NB4 (cell line): ENCODE results near the gene EIF3F.

Experiments used
- CTCF ChIP-seq: IDR thresholded peaks from one replicate; pipeline ENCODE4 v1.5.1; 2012; ENCODE audit warnings: low read depth, low read length
- MAX ChIP-seq: IDR thresholded peaks from 2 replicates; pipeline ENCODE4 v1.6.1; 2011; ENCODE audit warnings: low read depth, low read length
- MYC ChIP-seq: IDR thresholded peaks from 2 replicates; pipeline ENCODE4 v1.6.1; 2011; ENCODE audit warnings: low read depth, low read length
- POLR2A ChIP-seq: IDR thresholded peaks from 2 replicates; pipeline ENCODE4 v1.6.1; 2011; ENCODE audit warnings: mild to moderate bottlenecking; ENCODE audit not compliant: insufficient read length; ENCODE audit errors: extremely low read depth

- TF ChIP-seq POLR2A: no peak
- TF ChIP-seq CTCF: no peak
- no peak for TF ChIP-seq MYC
- TF ChIP-seq MAX: no peak
These were observed 14.1 kb upstream of the EIF3F start for GRCh38 chr11:7973011-7973410.
